ENCODE data around the gene DENND1A.

- TF ChIP-seq EZH2 (IDR thresholded peaks at IDR 0.05) (no peak), POLR2AphosphoS5 (IDR thresholded peaks at IDR 0.05; ENCODE audit: borderline replicate concordance, low read depth, low read length) (no peak), FOXP2 (optimal IDR thresholded peaks at IDR 0.05; ENCODE audit: control extremely low read depth, extremely low read length, insufficient read depth) (no peak)
These were observed 5.2 kb downstream of the DENND1A start for GRCh38 chr9:123924727-123925126.
